ENCODE measurements around the gene TEX14.

Gene TEX14

GRCh38 chr17:58702045-58702476 is 10.2 kb upstream of the TEX14 start:
- TF ChIP-seq CTCF (IDR thresholded peaks at IDR 0.05), result no peak
- no peak overlapping the region for H3K9ac ChIP-seq
- H3K79me2 ChIP-seq, result no peaks in the 10 kb centered on the region
- no peak overlapping the region for H3K27ac ChIP-seq
- H3K9me3 ChIP-seq (ENCODE audit: control insufficient read depth, low read length), result no peaks in the 10 kb centered on the region
- H3K27me3 ChIP-seq (ENCODE audit: control insufficient read depth, insufficient read depth, low read length), result no peaks in the 10 kb centered on the region
- no peaks in the 10 kb centered on the region for H3K4me1 ChIP-seq
- no peak overlapping the region for H3K4me3 ChIP-seq (ENCODE audit: low read depth, low read length)
- no peak overlapping the region for H2AFZ ChIP-seq
- H3K36me3 ChIP-seq (ENCODE audit: control insufficient read depth, insufficient read depth, low read length), result no peaks in the 10 kb centered on the region
- no peak overlapping the region for H3K4me2 ChIP-seq (ENCODE audit: low read length)

GRCh38 chr17:58699771-58700170 is 7.9 kb upstream of the TEX14 start:
- no peak overlapping the region for H3K4me3 ChIP-seq (ENCODE audit: low read depth, low read length)
- no peaks in the 10 kb centered on the region for H3K79me2 ChIP-seq
- H3K27ac ChIP-seq, result no peak overlapping the region
- no peak overlapping the region for H2AFZ ChIP-seq
- H3K27me3 ChIP-seq (ENCODE audit: control insufficient read depth, insufficient read depth, low read length), result no peaks in the 10 kb centered on the region
- no peak overlapping the region for H3K4me2 ChIP-seq (ENCODE audit: low read length)
- no peak for TF ChIP-seq CTCF (IDR thresholded peaks at IDR 0.05)
- no peak overlapping the region for H3K9ac ChIP-seq
- no peaks in the 10 kb centered on the region for H3K36me3 ChIP-seq (ENCODE audit: control insufficient read depth, insufficient read depth, low read length)
- H3K4me1 ChIP-seq, result no peaks in the 10 kb centered on the region
- H3K9me3 ChIP-seq (ENCODE audit: control insufficient read depth, low read length), result no peaks in the 10 kb centered on the region

DNA sequence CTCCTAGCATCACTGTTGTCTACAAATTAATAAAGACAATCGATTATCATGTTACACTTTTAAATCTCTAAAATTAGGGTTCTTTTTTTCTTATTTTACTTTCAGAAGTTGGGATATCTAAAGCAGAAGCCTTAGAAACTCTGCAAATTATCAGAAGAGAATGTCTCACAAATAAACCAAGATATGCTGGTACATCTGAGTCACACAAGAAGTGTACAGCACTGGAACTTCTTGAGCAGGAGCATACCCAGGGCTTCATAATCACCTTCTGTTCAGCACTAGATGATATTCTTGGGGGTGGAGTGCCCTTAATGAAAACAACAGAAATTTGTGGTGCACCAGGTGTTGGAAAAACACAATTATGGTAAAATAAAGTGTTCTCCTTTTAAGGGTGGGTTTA is 3.0 kb upstream of the TEX14 start:
- Histone ChIP-seq H3K9ac (no peak overlapping the region), H3K4me2 (ENCODE audit: low read length) (no peak overlapping the region), H3K27ac (no peak overlapping the region), H3K9me3 (ENCODE audit: control insufficient read depth, low read length) (no peaks in the 10 kb centered on the region), H2AFZ (no peak overlapping the region), H3K27me3 (ENCODE audit: control insufficient read depth, insufficient read depth, low read length) (no peaks in the 10 kb centered on the region), H3K4me1 (no peaks in the 10 kb centered on the region), H3K79me2 (no peaks in the 10 kb centered on the region), H3K36me3 (ENCODE audit: control insufficient read depth, insufficient read depth, low read length) (no peaks in the 10 kb centered on the region), H3K4me3 (ENCODE audit: low read depth, low read length) (no peak overlapping the region)
- no peak for TF ChIP-seq CTCF (IDR thresholded peaks at IDR 0.05)

- no peaks in the 10 kb centered on the region for H3K79me2 ChIP-seq
- no peaks in the 10 kb centered on the region for H3K9me3 ChIP-seq (ENCODE audit: control insufficient read depth, low read length)
- H3K36me3 ChIP-seq (ENCODE audit: control insufficient read depth, insufficient read depth, low read length), result no peaks in the 10 kb centered on the region
- no peaks in the 10 kb centered on the region for H3K4me1 ChIP-seq
- no peak overlapping the region for H3K4me2 ChIP-seq (ENCODE audit: low read length)
- H3K4me3 ChIP-seq (ENCODE audit: low read depth, low read length), result no peak overlapping the region
- no peaks in the 10 kb centered on the region for H3K27me3 ChIP-seq (ENCODE audit: control insufficient read depth, insufficient read depth, low read length)
- TF ChIP-seq CTCF (IDR thresholded peaks at IDR 0.05), result no peak
- H3K27ac ChIP-seq, result no peak overlapping the region
- no peak overlapping the region for H2AFZ ChIP-seq
- no peak overlapping the region for H3K9ac ChIP-seq
Observed at GRCh38 chr17:58694302-58694701, 2.5 kb upstream of the TEX14 start.

DNA sequence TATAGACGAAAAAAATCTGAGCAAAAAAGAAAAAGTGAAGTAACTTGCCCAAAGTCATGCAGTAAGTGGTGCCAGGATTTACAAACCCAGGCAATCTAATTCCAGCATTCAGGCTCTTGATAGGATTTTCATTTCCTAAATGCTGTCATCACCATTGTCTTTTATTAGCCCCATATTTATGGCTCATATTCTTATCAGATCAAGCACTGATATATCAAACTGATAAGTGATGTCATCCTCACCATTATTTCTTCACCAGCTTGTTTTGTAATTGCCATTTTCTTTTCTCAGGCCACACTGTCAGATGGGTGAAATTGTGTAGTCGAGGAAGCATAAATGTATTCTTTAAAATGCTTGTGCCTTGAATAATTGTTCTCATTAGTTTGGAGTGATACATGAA is 1.9 kb upstream of the TEX14 start:
- H3K4me3 ChIP-seq (ENCODE audit: low read depth, low read length), result no peak overlapping the region
- no peak overlapping the region for H3K27ac ChIP-seq
- H3K9me3 ChIP-seq (ENCODE audit: control insufficient read depth, low read length), result no peaks in the 10 kb centered on the region
- no peak for TF ChIP-seq CTCF (IDR thresholded peaks at IDR 0.05)
- H3K9ac ChIP-seq, result no peak overlapping the region
- H3K36me3 ChIP-seq (ENCODE audit: control insufficient read depth, insufficient read depth, low read length), result no peaks in the 10 kb centered on the region
- H3K4me1 ChIP-seq, result no peaks in the 10 kb centered on the region
- no peaks in the 10 kb centered on the region for H3K27me3 ChIP-seq (ENCODE audit: control insufficient read depth, insufficient read depth, low read length)
- no peaks in the 10 kb centered on the region for H3K79me2 ChIP-seq
- no peak overlapping the region for H2AFZ ChIP-seq
- no peak overlapping the region for H3K4me2 ChIP-seq (ENCODE audit: low read length)

All from parathyroid adenoma (tissue), 2 donors.